ENCODE measurements around the gene EPS15. TPM values are rescaled to one million over a fixed set of nuclear protein-coding genes. Genes with fewer than 3 reads are reported as not detected.

EPS15 gene
- total and polyA plus RNA-seq, 2 donors from 2014 or later: 17.5 to 91.3 TPM

DNA sequence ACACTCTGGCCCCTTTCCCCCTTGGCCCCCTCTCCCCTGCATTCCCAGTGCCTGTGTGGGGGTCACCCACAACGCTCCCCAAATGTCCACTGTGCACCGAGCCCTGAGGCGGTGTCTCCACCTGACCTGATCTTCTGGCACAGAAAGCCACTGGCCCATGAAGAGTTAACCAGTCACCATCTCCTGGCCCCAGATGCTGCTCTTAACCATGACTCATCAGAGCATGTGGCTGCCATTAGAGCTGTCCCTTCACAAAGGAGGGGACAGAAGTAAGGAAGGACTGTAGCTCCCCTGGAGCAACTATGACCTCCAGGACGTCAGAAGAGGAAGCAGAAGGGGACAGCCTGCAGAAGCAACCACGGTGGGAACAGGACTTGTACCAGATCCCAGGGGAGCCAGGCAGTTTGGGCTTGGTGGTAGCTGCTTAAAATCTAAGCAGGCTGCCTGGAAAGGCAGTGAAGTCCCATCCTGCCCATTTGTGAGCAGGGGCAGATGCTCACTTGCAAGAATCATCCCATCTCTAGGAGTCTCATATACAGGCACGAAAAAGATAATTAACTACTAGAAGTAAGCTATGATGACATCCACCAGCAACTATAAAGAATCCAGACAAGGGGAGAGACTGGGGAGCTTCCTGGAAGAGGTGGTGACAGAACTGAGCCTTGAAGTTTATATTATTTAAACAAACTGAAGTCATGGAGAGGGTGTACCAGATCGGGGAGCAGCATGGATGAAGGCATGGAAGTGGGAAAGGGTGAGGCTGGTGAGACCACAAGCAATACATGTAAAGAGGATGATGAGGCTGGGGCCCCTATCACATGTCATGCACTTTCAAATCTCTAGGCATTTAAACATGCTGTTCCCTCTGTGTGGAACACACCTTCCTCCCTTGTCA lies 187.6 kb downstream of the EPS15 start:
- peak overlapping the region in 1 of 3 donors; percentile 63 for H3K4me3 ChIP-seq (ENCODE audit: low read length in 3 of 3)
- peaks cover 0 to 10% (median 5%) of the 10 kb centered on the region in 3 donors for H3K4me1 ChIP-seq (ENCODE audit: control insufficient read depth in 2 of 3, insufficient read depth in 2 of 3, low read depth in 1 of 3, low read length in 3 of 3)
- peak overlapping the region in 1 of 2 donors; percentile 69 for H3K27ac ChIP-seq (ENCODE audit: low read depth in 2 of 2, low read length in 2 of 2)
- TF ChIP-seq, protein P1, sequence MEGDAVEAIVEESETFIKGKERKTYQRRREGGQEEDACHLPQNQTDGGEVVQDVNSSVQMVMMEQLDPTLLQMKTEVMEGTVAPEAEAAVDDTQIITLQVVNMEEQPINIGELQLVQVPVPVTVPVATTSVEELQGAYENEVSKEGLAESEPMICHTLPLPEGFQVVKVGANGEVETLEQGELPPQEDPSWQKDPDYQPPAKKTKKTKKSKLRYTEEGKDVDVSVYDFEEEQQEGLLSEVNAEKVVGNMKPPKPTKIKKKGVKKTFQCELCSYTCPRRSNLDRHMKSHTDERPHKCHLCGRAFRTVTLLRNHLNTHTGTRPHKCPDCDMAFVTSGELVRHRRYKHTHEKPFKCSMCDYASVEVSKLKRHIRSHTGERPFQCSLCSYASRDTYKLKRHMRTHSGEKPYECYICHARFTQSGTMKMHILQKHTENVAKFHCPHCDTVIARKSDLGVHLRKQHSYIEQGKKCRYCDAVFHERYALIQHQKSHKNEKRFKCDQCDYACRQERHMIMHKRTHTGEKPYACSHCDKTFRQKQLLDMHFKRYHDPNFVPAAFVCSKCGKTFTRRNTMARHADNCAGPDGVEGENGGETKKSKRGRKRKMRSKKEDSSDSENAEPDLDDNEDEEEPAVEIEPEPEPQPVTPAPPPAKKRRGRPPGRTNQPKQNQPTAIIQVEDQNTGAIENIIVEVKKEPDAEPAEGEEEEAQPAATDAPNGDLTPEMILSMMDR (IDR thresholded peaks at IDR 0.05; ENCODE audit: borderline replicate concordance, extremely low read depth, insufficient read depth): no peak
- no peaks in the 10 kb centered on the region for H3K9me3 ChIP-seq (ENCODE audit: control insufficient read depth in 2 of 3, insufficient read depth in 1 of 3, low read length in 3 of 3)
- peak; percentile 45 to 76 (median 68) for DNase-seq
- H3K9ac ChIP-seq (ENCODE audit: low read length in 3 of 3): peak overlapping the region in 1 of 3 donors; percentile 58
- H3K27me3 ChIP-seq (ENCODE audit: control insufficient read depth, insufficient read depth, low read length): no peaks in the 10 kb centered on the region
- intact Hi-C loops (cut with DNase I): no loop called here
- H3K36me3 ChIP-seq (ENCODE audit: control insufficient read depth in 2 of 3, insufficient read depth in 3 of 3, low read length in 3 of 3): no peaks in the 10 kb centered on the region
- FAIRE-seq: no peak

- TF ChIP-seq, protein P1 (IDR thresholded peaks at IDR 0.05; ENCODE audit: borderline replicate concordance, extremely low read depth, insufficient read depth): no peak
- Histone ChIP-seq H3K9me3 (ENCODE audit: control insufficient read depth in 2 of 3, insufficient read depth in 1 of 3, low read length in 3 of 3) (no peaks in the 10 kb centered on the region), H3K9ac (ENCODE audit: low read length in 3 of 3) (peak within 1 kb of the TSS in 2 of 3 donors; percentile 58 to 60), H3K27me3 (ENCODE audit: control insufficient read depth, insufficient read depth, low read length) (no peaks in the 10 kb centered on the region), H3K4me3 (ENCODE audit: low read length in 3 of 3) (peak within 1 kb of the TSS; percentile 30 to 63 (median 63)), H3K4me1 (ENCODE audit: control insufficient read depth in 2 of 3, insufficient read depth in 2 of 3, low read depth in 1 of 3, low read length in 3 of 3) (peaks cover 0 to 10% (median 5%) of the 10 kb centered on the region in 3 donors), H3K36me3 (ENCODE audit: control insufficient read depth in 2 of 3, insufficient read depth in 3 of 3, low read length in 3 of 3) (no peaks in the 10 kb centered on the region), H3K27ac (ENCODE audit: low read depth in 2 of 2, low read length in 2 of 2) (peak within 1 kb of the TSS; percentile 63 to 69)
- DNase-seq: peak in 1 of 5 donors; percentile 76
- FAIRE-seq: no peak
- intact Hi-C loops (cut with DNase I): no loop called here
These were observed 188.5 kb downstream of the EPS15 start, which contains the start of gene TTC39A for GRCh38 chr1:51330331-51331201. TTC39A (minus strand) TSS chr1:51330562; CDS start chr1:51330477, 85 bp downstream.

- TF ChIP-seq, protein P1 (IDR thresholded peaks at IDR 0.05; ENCODE audit: borderline replicate concordance, extremely low read depth, insufficient read depth): no peak
- Histone ChIP-seq H3K9me3 (ENCODE audit: control insufficient read depth in 2 of 3, insufficient read depth in 1 of 3, low read length in 3 of 3) (no peaks in the 10 kb centered on the region), H3K27ac (ENCODE audit: low read depth in 2 of 2, low read length in 2 of 2) (peak overlapping the region; percentile 61 to 63), H3K4me3 (ENCODE audit: low read length in 3 of 3) (peak overlapping the region in 2 of 3 donors; percentile 15 to 48), H3K36me3 (ENCODE audit: control insufficient read depth in 2 of 3, insufficient read depth in 3 of 3, low read length in 3 of 3) (no peaks in the 10 kb centered on the region), H3K4me1 (ENCODE audit: control insufficient read depth in 2 of 3, insufficient read depth in 2 of 3, low read depth in 1 of 3, low read length in 3 of 3) (peaks cover 0 to 12% (median 5%) of the 10 kb centered on the region in 3 donors), H3K27me3 (ENCODE audit: control insufficient read depth, insufficient read depth, low read length) (no peaks in the 10 kb centered on the region), H3K9ac (ENCODE audit: low read length in 3 of 3) (peak overlapping the region in 1 of 3 donors; percentile 46)
- intact Hi-C loops (cut with DNase I): no loop called here
- peak in 1 of 5 donors; percentile 80 for DNase-seq
- no peak for FAIRE-seq
These were observed 189.4 kb downstream of the EPS15 start for GRCh38 chr1:51329443-51330325.
